Neutrophil (primary cell): ENCODE data around the gene CLMN.

Experiments used
- H3K27ac ChIP-seq: fragments of 200-600 bp; sonication (generic); 2 replicates; pipeline ENCODE4 v1.5.1; 2016; ENCODE audit warnings: mild to moderate bottlenecking, moderate library complexity
- H3K27me3 ChIP-seq: fragments of 200-600 bp; sonication (generic); 2 replicates; pipeline ENCODE4 v1.6.0; 2016; ENCODE audit warnings: mild to moderate bottlenecking
- H3K36me3 ChIP-seq: fragments of 200-600 bp; sonication (generic); 2 replicates; pipeline ENCODE4 v1.5.1; 2017
- H3K4me1 ChIP-seq, 2 experiments: fragments of 200-600 bp in 1 of 2; sonication (generic) in 1 of 2; 1 replicate in 1 of 2; 2 replicates in 1 of 2; pipeline versions ENCODE4 v1.5.1 to v1.6.1; 2013 to 2016; ENCODE audit warnings: low read depth in 1 of 2, low read length in 1 of 2, mild to moderate bottlenecking in 1 of 2, moderate library complexity in 1 of 2; ENCODE audit not compliant: control insufficient read depth in 1 of 2, insufficient read depth in 1 of 2
- H3K4me3 ChIP-seq, 2 experiments: fragments of 200-600 bp in 1 of 2; sonication (generic) in 1 of 2; 1 replicate in 1 of 2; 2 replicates in 1 of 2; pipeline ENCODE4 v1.5.1; 2013 to 2016; ENCODE audit warnings: low read depth in 1 of 2, low read length in 1 of 2, mild to moderate bottlenecking in 1 of 2, moderate library complexity in 1 of 2
- H3K9me3 ChIP-seq: fragments of 200-600 bp; sonication (generic); 2 replicates; pipeline ENCODE4 v1.5.1; 2016
- TF ChIP-seq, protein P1 (sequence below): fragments of 200-600 bp; sonication (generic); IDR thresholded peaks from 2 replicates; pipeline ENCODE4 v1.5.1; 2016; ENCODE audit warnings: antibody characterized with exemption

CLMN gene

DNA sequence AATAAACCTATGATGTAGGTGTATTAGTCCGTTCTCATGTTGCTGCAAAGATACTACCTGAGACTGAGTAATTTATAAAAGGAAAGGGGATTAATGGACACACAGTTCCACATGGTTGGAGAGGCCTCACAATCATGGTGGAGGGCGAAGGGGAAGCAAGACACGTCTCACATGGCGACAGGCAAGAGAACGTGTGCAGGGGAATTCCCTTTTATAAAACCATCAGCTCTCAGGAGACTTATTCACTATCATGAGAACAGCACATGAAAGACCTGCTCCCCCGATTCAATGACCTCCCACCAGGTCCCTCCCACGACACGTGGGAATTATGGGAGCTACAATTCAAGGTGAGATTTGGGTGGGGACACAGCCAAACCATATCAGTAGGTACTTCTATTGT is 103.7 kb downstream of the CLMN start:
- H3K36me3 ChIP-seq, result no peaks in the 10 kb centered on the region
- TF ChIP-seq, protein P1, sequence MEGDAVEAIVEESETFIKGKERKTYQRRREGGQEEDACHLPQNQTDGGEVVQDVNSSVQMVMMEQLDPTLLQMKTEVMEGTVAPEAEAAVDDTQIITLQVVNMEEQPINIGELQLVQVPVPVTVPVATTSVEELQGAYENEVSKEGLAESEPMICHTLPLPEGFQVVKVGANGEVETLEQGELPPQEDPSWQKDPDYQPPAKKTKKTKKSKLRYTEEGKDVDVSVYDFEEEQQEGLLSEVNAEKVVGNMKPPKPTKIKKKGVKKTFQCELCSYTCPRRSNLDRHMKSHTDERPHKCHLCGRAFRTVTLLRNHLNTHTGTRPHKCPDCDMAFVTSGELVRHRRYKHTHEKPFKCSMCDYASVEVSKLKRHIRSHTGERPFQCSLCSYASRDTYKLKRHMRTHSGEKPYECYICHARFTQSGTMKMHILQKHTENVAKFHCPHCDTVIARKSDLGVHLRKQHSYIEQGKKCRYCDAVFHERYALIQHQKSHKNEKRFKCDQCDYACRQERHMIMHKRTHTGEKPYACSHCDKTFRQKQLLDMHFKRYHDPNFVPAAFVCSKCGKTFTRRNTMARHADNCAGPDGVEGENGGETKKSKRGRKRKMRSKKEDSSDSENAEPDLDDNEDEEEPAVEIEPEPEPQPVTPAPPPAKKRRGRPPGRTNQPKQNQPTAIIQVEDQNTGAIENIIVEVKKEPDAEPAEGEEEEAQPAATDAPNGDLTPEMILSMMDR, result no peak
- H3K27me3 ChIP-seq, result no peaks in the 10 kb centered on the region

DNA sequence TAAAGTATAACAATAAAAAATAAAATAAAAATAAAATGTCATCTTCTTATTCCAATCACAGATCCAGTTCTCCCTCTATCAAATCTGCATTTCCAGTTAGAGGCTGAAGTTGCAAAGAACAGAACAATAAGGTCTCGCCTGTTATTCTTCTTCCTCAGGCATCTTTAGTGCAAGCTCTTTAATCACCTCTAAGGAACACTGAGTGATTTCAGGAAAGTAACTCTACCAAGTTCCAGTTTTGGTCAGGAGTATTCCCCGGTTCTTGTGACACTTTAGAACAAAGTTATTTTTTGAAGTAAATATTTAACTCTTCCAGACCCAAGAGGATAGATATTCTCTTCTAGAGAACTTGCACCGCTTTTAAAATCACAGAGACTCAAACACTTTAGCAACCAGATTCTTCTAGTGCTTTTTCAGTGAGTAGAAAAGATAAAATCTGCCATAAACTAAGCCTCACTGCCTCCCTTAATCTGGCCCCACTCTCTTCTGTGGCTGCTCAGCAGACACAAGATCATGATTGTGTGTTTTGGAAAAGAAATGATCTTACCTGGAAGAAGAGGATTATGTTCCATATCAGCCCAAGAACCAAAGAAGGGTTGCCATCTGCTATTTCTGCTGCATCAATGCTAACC is 104.5 kb downstream of the CLMN start:
- no peaks in the 10 kb centered on the region for H3K9me3 ChIP-seq
- no peaks in the 10 kb centered on the region for H3K36me3 ChIP-seq
- TF ChIP-seq, protein P1, result no peak
- H3K27me3 ChIP-seq, result no peaks in the 10 kb centered on the region
- H3K4me3 ChIP-seq, result no peak overlapping the region
- no peak overlapping the region for H3K27ac ChIP-seq
- no peaks in the 10 kb centered on the region for H3K4me1 ChIP-seq

More for the DNA sequence above, 103.7 kb downstream of the CLMN start:
- H3K4me1 ChIP-seq, result no peaks in the 10 kb centered on the region
- no peaks in the 10 kb centered on the region for H3K9me3 ChIP-seq
- no peak overlapping the region for H3K4me3 ChIP-seq
- H3K27ac ChIP-seq, result no peak overlapping the region

- no peaks in the 10 kb centered on the region for H3K36me3 ChIP-seq
- H3K27ac ChIP-seq, result no peak overlapping the region
- H3K4me1 ChIP-seq, result no peaks in the 10 kb centered on the region
- TF ChIP-seq, protein P1, result no peak
- H3K4me3 ChIP-seq, result no peak overlapping the region
- no peaks in the 10 kb centered on the region for H3K27me3 ChIP-seq
- no peaks in the 10 kb centered on the region for H3K9me3 ChIP-seq
These were observed 105.9 kb downstream of the CLMN start for GRCh38 chr14:95213774-95214173.

DNA sequence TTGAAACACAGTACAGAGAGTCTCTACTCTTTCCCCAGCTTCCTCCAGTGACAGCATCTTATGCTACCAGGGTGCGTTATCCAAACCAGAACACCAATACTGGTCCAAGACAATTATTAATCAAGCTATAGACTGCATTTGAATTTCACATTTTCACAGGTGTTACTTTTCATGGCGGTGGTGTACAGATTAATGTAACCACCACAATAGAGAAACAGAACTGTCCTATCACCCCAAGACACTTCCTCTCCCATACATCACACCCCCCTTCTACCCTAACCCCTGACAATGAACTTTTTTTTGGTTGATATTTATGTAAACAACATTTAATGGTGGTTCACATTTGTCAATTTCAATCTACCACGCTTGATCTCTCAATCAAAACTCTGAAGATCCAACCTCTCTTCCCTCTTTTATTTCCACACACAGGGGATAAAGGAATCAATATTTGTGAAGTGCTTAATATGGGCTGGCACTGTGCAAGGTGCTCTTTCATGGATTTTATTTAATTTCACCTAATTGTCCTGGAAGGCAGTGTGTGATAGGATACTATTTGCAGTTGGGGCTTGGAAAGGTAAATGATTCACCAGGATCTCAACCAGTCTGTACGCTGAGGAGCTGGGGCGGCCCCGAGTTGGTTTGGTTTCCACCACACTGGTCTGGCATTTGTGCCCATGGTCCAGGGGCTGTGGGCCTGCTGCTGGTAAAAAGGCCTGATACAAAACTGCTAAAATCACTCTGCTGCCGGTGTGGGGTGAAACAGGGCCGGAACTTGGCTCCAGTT is 107.8 kb downstream of the CLMN start:
- Histone ChIP-seq H3K27me3 (no peaks in the 10 kb centered on the region), H3K36me3 (no peaks in the 10 kb centered on the region)
- TF ChIP-seq, protein P1, result no peak

GRCh38 chr14:95210699-95211098 is 109.0 kb downstream of the CLMN start:
- no peaks in the 10 kb centered on the region for H3K27me3 ChIP-seq
- H3K36me3 ChIP-seq, result no peaks in the 10 kb centered on the region
- H3K9me3 ChIP-seq, result no peaks in the 10 kb centered on the region
- no peaks in the 10 kb centered on the region for H3K4me1 ChIP-seq
- H3K27ac ChIP-seq, result no peak overlapping the region
- TF ChIP-seq, protein P1, result no peak
- no peak overlapping the region for H3K4me3 ChIP-seq

More for the DNA sequence above, 107.8 kb downstream of the CLMN start:
- Histone ChIP-seq H3K27ac (no peak overlapping the region), H3K9me3 (no peaks in the 10 kb centered on the region), H3K4me3 (no peak overlapping the region), H3K4me1 (no peaks in the 10 kb centered on the region)
